A549 (cell line): ENCODE results near the gene CR1. TPM values are rescaled to one million over a fixed set of nuclear protein-coding genes. Genes with fewer than 3 reads are reported as not detected.

Experiments
- ATAC-seq, 2 experiments: fragments of 200-7000 bp in 1 of 2; fragments of >200 bp in 1 of 2; cut with Nextera tagmentation in 1 of 2; cut with Tn5 transposase in 1 of 2; 3 replicates each; pipeline versions ENCODE4 v1.8.0 to v1.9.1; 2018 to 2020; ENCODE audit warnings: mild to moderate bottlenecking in 1 of 2, moderate library complexity in 1 of 2
- CTCF ChIA-PET: fragments of 300-600 bp; sonication (Branson Sonifier 250); formaldehyde crosslinking; extraction: SDS; loops from one replicate; lab custom pipeline; 2021; ENCODE audit warnings: antibody characterized with exemption, inconsistent platforms; lab: Yijun Ruan, JAX
- POLR2A ChIA-PET: fragments of 350-600 bp; formaldehyde crosslinking; extraction: SDS; loops from one replicate; lab custom pipeline; 2021; ENCODE audit warnings: antibody characterized with exemption, inconsistent platforms; lab: Yijun Ruan, JAX
- DNase-seq, 2 experiments: peaks; one replicate each; pipeline versions ENCODE4 v3.0.0 to v3.0.0-alpha.2; 2011 to 2016; ENCODE audit warnings: low read depth in 1 of 2, low spot score in 1 of 2
- FAIRE-seq: peaks from 2 replicates; lab custom pipeline; 2011; peaks lifted over from hg19 to GRCh38; lab: Jason Lieb, UNC
- H3K27ac ChIP-seq, 2 experiments: fragments of >200 bp; sonication (Bioruptor Twin); formaldehyde crosslinking; 3 replicates each; pipeline ENCODE4 v1.5.1; 2016 to 2017
- H3K4me1 ChIP-seq: fragments of >200 bp; sonication (Bioruptor Twin); formaldehyde crosslinking; 3 replicates; pipeline ENCODE4 v1.6.1; 2016
- H3K4me2 ChIP-seq: fragments of >200 bp; sonication (Bioruptor Twin); formaldehyde crosslinking; 3 replicates; pipeline ENCODE4 v1.6.1; 2016
- H3K4me3 ChIP-seq: fragments of >200 bp; sonication (Bioruptor Twin); formaldehyde crosslinking; 3 replicates; pipeline ENCODE4 v1.5.1; 2016
- H3K9me3 ChIP-seq: fragments of >200 bp; sonication (Bioruptor Twin); formaldehyde crosslinking; 3 replicates; pipeline ENCODE4 v1.6.1; 2016
- CBX8 ChIP-seq: fragments of 200-600 bp; sonication (generic); IDR thresholded peaks from 2 replicates; pipeline ENCODE4 v1.6.1; 2016
- CEBPB ChIP-seq, 2 experiments: fragments of >200 bp in 1 of 2; sonication (Bioruptor Twin) in 1 of 2; formaldehyde crosslinking in 1 of 2; IDR thresholded peaks; 2 replicates each; pipeline ENCODE4 v1.6.1; 2012 to 2016
- CHD2 ChIP-seq: fragments of 150-350 bp; IDR thresholded peaks from 2 replicates; pipeline ENCODE4 v1.6.1; 2014; ENCODE audit warnings: low read length; ENCODE audit not compliant: partially characterized antibody
- CHD4 ChIP-seq: fragments of 200-600 bp; sonication (generic); IDR thresholded peaks from 2 replicates; pipeline ENCODE4 v1.6.1; 2016; ENCODE audit warnings: antibody characterized with exemption, mild to moderate bottlenecking, borderline replicate concordance
- EHF ChIP-seq: fragments of 250-450 bp; sonication (Bioruptor Pico); IDR thresholded peaks from 2 replicates; pipeline ENCODE4 v1.5.0; 2020; ENCODE audit warnings: mild to moderate bottlenecking
- ELK1 ChIP-seq: fragments of 150-350 bp; IDR thresholded peaks from 2 replicates; pipeline ENCODE4 v1.6.1; 2014; ENCODE audit warnings: low read depth, mild to moderate bottlenecking, low read length
- ESRRA ChIP-seq: fragments of 150-350 bp; IDR thresholded peaks from 2 replicates; pipeline ENCODE4 v1.6.1; 2014; ENCODE audit warnings: mild to moderate bottlenecking, low read length, borderline replicate concordance
- FOXS1 ChIP-seq: fragments of 250-450 bp; sonication (Bioruptor Pico); IDR thresholded peaks from 2 replicates; pipeline ENCODE4 v1.5.0; 2020; ENCODE audit warnings: mild to moderate bottlenecking, moderate library complexity
- GATA3 ChIP-seq: IDR thresholded peaks from 2 replicates; pipeline ENCODE4 v1.6.1; 2012; ENCODE audit warnings: borderline replicate concordance
- HDAC2 ChIP-seq: fragments of 200-600 bp; sonication (generic); IDR thresholded peaks from 2 replicates; pipeline ENCODE4 v1.6.1; 2016
- HES2 ChIP-seq: fragments of >200 bp; sonication (Bioruptor Twin); formaldehyde crosslinking; IDR thresholded peaks from 2 replicates; pipeline ENCODE4 v1.6.1; 2016
- HOXB13 ChIP-seq: fragments of 250-450 bp; sonication (Bioruptor Pico); IDR thresholded peaks from 2 replicates; pipeline ENCODE4 v1.5.0; 2020; ENCODE audit warnings: low read depth, mild to moderate bottlenecking, moderate library complexity
- KDM1A ChIP-seq: fragments of 200-600 bp; sonication (generic); IDR thresholded peaks from 2 replicates; pipeline ENCODE4 v1.6.1; 2016; ENCODE audit warnings: low read depth, mild to moderate bottlenecking
- MAX ChIP-seq: IDR thresholded peaks from 2 replicates; pipeline ENCODE4 v1.6.1; 2012
- MAZ ChIP-seq: fragments of 150-350 bp; IDR thresholded peaks from 2 replicates; pipeline ENCODE4 v1.6.1; 2014; ENCODE audit warnings: antibody characterized with exemption, low read depth, low read length, borderline replicate concordance
- NFE2L2 ChIP-seq: fragments of 150-350 bp; conservative IDR thresholded peaks from 2 replicates; pipeline ENCODE4 v1.6.1; 2014; ENCODE audit warnings: low read length
- NPAS2 ChIP-seq: fragments of 250-450 bp; sonication (Bioruptor Pico); IDR thresholded peaks from 2 replicates; pipeline ENCODE4 v1.8.0; 2022; ENCODE audit warnings: mild to moderate bottlenecking, moderate library complexity, borderline replicate concordance
- POLR2AphosphoS2 ChIP-seq: conservative IDR thresholded peaks from 2 replicates; pipeline ENCODE4 v1.6.1; 2012; ENCODE audit warnings: low read length, improper control_type of control experiment, inconsistent platforms
- RNF2 ChIP-seq: fragments of 200-600 bp; sonication (generic); IDR thresholded peaks from 2 replicates; pipeline ENCODE4 v1.6.1; 2016; ENCODE audit warnings: low read depth, mild to moderate bottlenecking, antibody characterized with exemption, moderate library complexity, borderline replicate concordance
- TFCP2L1 ChIP-seq: fragments of 250-450 bp; sonication (Bioruptor Pico); IDR thresholded peaks from 2 replicates; pipeline ENCODE4 v1.5.0; 2021; ENCODE audit warnings: mild to moderate bottlenecking
- ZNF302 ChIP-seq: fragments of 250-450 bp; sonication (Bioruptor Pico); IDR thresholded peaks from 2 replicates; pipeline ENCODE4 v1.9.0; 2021; ENCODE audit warnings: inconsistent platforms, mild to moderate bottlenecking, moderate library complexity
- WGBS: methylation state at CpG from one replicate; pipeline ENCODE4 v1.1.6; 2017; ENCODE audit errors: missing lambda C conversion rate; 5-methylcytosine and 5-hydroxymethylcytosine counted together
- polyA plus RNA-seq, 4 experiments: library from polyadenylated mRNA; depleted of rRNA in 3 of 4; stranded (reverse); fragments of >200 nt; fragmentation: RNase III in 1 of 4; extraction: RNeasy Plus Mini Kit Qiagen cat#74134 plus additional on column Dnase treatment in 1 of 4; gene quantifications; 2 replicates in 3 of 4; 3 replicates in 1 of 4; pipeline ENCODE4 v1.2.3, GENCODE V29; 2011 to 2017
- TF ChIP-seq, protein P1 (sequence below): fragments of 250-450 bp; sonication (Bioruptor Pico); IDR thresholded peaks from 2 replicates; pipeline ENCODE4 v1.5.0; 2020; ENCODE audit warnings: low read depth, mild to moderate bottlenecking, moderate library complexity
- TF ChIP-seq, protein P2 (sequence below): fragments of >200 bp; sonication (Bioruptor Twin); formaldehyde crosslinking; IDR thresholded peaks from 3 replicates; pipeline ENCODE4 v1.6.1; 2016
- TF ChIP-seq, protein P3 (sequence below): fragments of 250-450 bp; sonication (Bioruptor Pico); IDR thresholded peaks from 2 replicates; pipeline ENCODE4 v1.5.0; 2021; ENCODE audit warnings: mild to moderate bottlenecking, moderate library complexity, borderline replicate concordance

The CR1 gene
- polyA plus RNA-seq, 2 of the 4 experiments (the other 2 are of a cell fraction) = not detected

DNA sequence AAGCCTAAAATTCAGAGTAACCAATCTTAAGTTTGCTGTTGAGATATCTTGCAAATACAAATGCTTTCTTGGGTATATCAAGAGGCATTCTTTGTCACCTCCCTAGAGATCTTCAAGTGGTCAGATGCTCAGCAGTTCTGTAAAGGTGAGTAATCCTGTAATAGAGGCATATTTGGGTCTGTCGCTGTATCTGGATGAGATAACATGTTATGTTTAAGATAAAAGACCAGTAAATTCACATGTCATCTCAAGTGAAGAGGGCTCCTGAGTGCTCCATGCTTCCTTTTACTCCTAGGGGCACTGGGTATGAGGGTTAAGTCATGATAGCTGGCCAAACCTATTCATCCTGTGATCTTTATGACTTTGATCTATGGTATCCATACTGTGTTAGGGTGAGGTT is 34.3 kb upstream of the CR1 start:
- WGBS = 26% methylated on average over 1 of the region's 1 CpG
- H3K4me1 ChIP-seq = no peaks in the 10 kb centered on the region
- no peak for ATAC-seq
- POLR2A ChIA-PET = no interaction called here
- FAIRE-seq = no peak
- no peak overlapping the region for H3K27ac ChIP-seq
- CTCF ChIA-PET = interaction anchor here (1.2 to 1.3 kb wide), 3 partner anchors 38 to 550 kb away, joined by 3 to 6 read pairs (median 4); no protein-coding TSS in a partner anchor
- H3K4me3 ChIP-seq = no peak overlapping the region
- TF ChIP-seq CBX8 (no peak), TFCP2L1 (no peak), MAX (no peak), NPAS2 (no peak), ELK1 (no peak), MAZ (no peak), EHF (CRISPR knock-in tag) (no peak), RNF2 (no peak), CEBPB (IDR thresholded peaks at IDR 0.05) (no peak), HES2 (no peak), HDAC2 (no peak), GATA3 (no peak), FOXS1 (CRISPR knock-in tag) (no peak), NFE2L2 (no peak), POLR2AphosphoS2 (no peak)
- TF ChIP-seq, protein P1, sequence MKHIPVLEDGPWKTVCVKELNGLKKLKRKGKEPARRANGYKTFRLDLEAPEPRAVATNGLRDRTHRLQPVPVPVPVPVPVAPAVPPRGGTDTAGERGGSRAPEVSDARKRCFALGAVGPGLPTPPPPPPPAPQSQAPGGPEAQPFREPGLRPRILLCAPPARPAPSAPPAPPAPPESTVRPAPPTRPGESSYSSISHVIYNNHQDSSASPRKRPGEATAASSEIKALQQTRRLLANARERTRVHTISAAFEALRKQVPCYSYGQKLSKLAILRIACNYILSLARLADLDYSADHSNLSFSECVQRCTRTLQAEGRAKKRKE (CRISPR knock-in tag) = no peak
- TF ChIP-seq, protein P2, sequence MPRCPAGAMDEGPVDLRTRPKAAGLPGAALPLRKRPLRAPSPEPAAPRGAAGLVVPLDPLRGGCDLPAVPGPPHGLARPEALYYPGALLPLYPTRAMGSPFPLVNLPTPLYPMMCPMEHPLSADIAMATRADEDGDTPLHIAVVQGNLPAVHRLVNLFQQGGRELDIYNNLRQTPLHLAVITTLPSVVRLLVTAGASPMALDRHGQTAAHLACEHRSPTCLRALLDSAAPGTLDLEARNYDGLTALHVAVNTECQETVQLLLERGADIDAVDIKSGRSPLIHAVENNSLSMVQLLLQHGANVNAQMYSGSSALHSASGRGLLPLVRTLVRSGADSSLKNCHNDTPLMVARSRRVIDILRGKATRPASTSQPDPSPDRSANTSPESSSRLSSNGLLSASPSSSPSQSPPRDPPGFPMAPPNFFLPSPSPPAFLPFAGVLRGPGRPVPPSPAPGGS = no peak
- TF ChIP-seq, protein P3, sequence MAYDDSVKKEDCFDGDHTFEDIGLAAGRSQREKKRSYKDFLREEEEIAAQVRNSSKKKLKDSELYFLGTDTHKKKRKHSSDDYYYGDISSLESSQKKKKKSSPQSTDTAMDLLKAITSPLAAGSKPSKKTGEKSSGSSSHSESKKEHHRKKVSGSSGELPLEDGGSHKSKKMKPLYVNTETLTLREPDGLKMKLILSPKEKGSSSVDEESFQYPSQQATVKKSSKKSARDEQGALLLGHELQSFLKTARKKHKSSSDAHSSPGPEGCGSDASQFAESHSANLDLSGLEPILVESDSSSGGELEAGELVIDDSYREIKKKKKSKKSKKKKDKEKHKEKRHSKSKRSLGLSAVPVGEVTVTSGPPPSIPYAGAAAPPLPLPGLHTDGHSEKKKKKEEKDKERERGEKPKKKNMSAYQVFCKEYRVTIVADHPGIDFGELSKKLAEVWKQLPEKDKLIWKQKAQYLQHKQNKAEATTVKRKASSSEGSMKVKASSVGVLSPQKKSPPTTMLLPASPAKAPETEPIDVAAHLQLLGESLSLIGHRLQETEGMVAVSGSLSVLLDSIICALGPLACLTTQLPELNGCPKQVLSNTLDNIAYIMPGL = no peak
- H3K4me2 ChIP-seq = no peak overlapping the region
- no peak for DNase-seq
- no peaks in the 10 kb centered on the region for H3K9me3 ChIP-seq

GRCh38 chr1:207462535-207462934 is 33.4 kb upstream of the CR1 start:
- ChIA-PET CTCF (interaction anchor here (1.2 to 1.3 kb wide), 3 partner anchors 37 to 550 kb away, joined by 3 to 6 read pairs (median 4); no protein-coding TSS in a partner anchor), POLR2A (no interaction called here)
- no peaks in the 10 kb centered on the region for H3K9me3 ChIP-seq
- no peak for DNase-seq
- ATAC-seq = no peak
- no peak overlapping the region for H3K4me3 ChIP-seq
- TF ChIP-seq ZNF302 (CRISPR knock-in tag) (no peak), TFCP2L1 (no peak), NFE2L2 (no peak), KDM1A (no peak), CHD2 (no peak), ESRRA (no peak), CHD4 (no peak), HES2 (no peak), HOXB13 (CRISPR knock-in tag) (no peak)
- no peak for FAIRE-seq
- H3K27ac ChIP-seq = no peak overlapping the region
- H3K4me2 ChIP-seq = no peak overlapping the region
- no peaks in the 10 kb centered on the region for H3K4me1 ChIP-seq
